Fibroblast of skin of left biceps (primary cell): ENCODE measurements around the gene CCL14.
"Not testable (repeated sequence)": the region's sequence is repeated elsewhere in the genome, so short reads cannot be mapped to it uniquely, and the experiment has no call there.

Experiments
- DNase-seq, 2 experiments: peaks; one replicate each; pipeline ENCODE4 v3.0.0-alpha.2; 2013; ENCODE audit warnings: low read depth in 2 of 2

Gene CCL14

GRCh38 chr17:35942588-35943186 is 43.8 kb downstream of the CCL14 start:
- DNase-seq: no peak

- DNase-seq: not testable (repeated sequence)
Observed at GRCh38 chr17:35938492-35938891, 48.0 kb downstream of the CCL14 start.

DNA sequence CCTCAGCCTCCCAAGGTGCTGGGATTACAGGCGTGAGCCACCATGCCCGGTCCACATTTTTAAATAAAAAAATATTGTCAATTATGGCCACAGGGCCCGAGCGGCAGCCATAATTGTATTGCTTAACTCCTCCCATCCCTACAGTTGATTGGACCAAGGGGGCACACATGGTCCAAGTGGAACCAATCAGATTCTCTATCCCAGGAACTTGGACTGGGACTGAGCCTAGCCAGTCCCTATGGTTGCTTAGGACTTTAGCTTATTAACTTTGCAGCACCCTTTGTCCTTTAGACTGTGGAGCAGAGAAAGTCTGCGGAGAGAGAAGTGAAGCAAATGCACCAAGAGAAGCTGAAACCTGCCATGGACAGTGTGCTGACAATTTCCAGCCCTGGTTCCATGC is 50.5 kb downstream of the CCL14 start:
- no peak for DNase-seq

DNA sequence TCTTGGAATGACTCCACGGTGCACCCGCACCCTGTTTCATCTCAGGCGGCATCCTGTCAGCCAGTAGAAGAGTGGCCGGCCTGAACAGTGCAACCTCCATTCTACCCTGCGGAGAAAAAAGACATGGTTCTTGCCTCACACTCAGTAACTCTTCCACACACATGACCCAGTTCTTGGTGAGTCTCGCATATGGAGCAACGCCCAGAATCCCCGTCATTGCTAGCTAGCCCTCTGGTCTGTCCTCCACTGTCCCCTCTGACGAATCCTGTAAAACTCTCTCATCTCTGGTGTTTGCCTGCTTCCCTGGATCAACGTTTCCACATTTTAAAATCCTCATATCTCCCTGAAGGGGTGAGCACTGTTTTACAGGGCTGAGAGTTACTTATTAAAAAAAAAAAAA is 51.8 kb downstream of the CCL14 start:
- DNase-seq: no peak
